GM12878 (cell line): ENCODE data around the gene STAT4. TPM values are rescaled to one million over a fixed set of nuclear protein-coding genes. Genes with fewer than 3 reads are reported as not detected.

Experiments used
- ATAC-seq: fragments of 200-7000 bp; cut with Tn5 transposase; 3 replicates; pipeline ENCODE4 v1.9.1; 2020; ENCODE audit warnings: mild to moderate bottlenecking, moderate library complexity
- BruUV-seq: library from RNA; stranded (reverse); fragments of 400-500 nt; replicated peaks from 2 replicates; lab custom pipeline; 2021; lab: Mats Ljungman, UMichigan
- CTCF ChIA-PET: fragments of 300-600 bp; sonication (Branson Sonifier 250); formaldehyde crosslinking; extraction: SDS; loops from one replicate; lab custom pipeline; 2021; ENCODE audit warnings: inconsistent platforms; lab: Yijun Ruan, JAX
- POLR2A ChIA-PET: fragments of 350-600 bp; formaldehyde crosslinking; extraction: SDS; loops from one replicate; lab custom pipeline; 2021; ENCODE audit warnings: inconsistent platforms; lab: Charles Lee
- RAD21 ChIA-PET: fragments of 300-600 bp; sonication (Branson Sonifier 250); formaldehyde crosslinking; loops from one replicate; lab custom pipeline; 2023; ENCODE audit warnings: antibody characterized with exemption; ENCODE audit not compliant: unreplicated experiment; lab: Charles Lee
- SMC1A ChIA-PET: fragments of 300-600 bp; sonication (Branson Sonifier 250); formaldehyde crosslinking; loops from one replicate; lab custom pipeline; 2023; ENCODE audit not compliant: unreplicated experiment, uncharacterized antibody; lab: Charles Lee
- DNase-seq: peaks from one replicate; pipeline ENCODE4 v3.0.0-alpha.2; 2011; ENCODE audit warnings: low read depth, low spot score
- FAIRE-seq: peaks from 3 replicates; lab custom pipeline; 2011; peaks lifted over from hg19 to GRCh38; lab: Jason Lieb, UNC
- H2AFZ ChIP-seq: 2 replicates; pipeline ENCODE4 v1.6.0; 2011; ENCODE audit warnings: low read depth, low read length, control low read depth; ENCODE audit not compliant: control insufficient read depth
- H3K27ac ChIP-seq: 2 replicates; pipeline ENCODE4 v1.5.1; 2011; ENCODE audit warnings: control low read depth; ENCODE audit not compliant: control insufficient read depth, insufficient read depth
- H3K27me3 ChIP-seq, 2 experiments: replicated peaks in 1 of 2; 2 replicates each; pipeline versions ENCODE4 v1.6.0 to v1.6.1; 2011; ENCODE audit warnings: low read length in 1 of 2; ENCODE audit not compliant: control insufficient read depth in 2 of 2, insufficient read depth in 2 of 2
- H3K36me3 ChIP-seq, 2 experiments: 2 replicates each; pipeline ENCODE4 v1.5.1; 2011; ENCODE audit warnings: low read length in 1 of 2; ENCODE audit not compliant: control insufficient read depth in 2 of 2, insufficient read depth in 2 of 2
- H3K4me1 ChIP-seq: 2 replicates; pipeline ENCODE4 v1.6.1; 2011; ENCODE audit warnings: mild to moderate bottlenecking, low read length, moderate library complexity, mixed read lengths; ENCODE audit not compliant: control insufficient read depth, insufficient read depth
- H3K4me2 ChIP-seq: 2 replicates; pipeline ENCODE4 v1.6.0; 2011; ENCODE audit warnings: control low read depth; ENCODE audit not compliant: control insufficient read depth, insufficient read depth
- H3K4me3 ChIP-seq: fragments of 200-600 bp; sonication (generic); 2 replicates; pipeline ENCODE4 v1.5.1; 2016
- H3K79me2 ChIP-seq: 2 replicates; pipeline ENCODE4 v1.6.0; 2011; ENCODE audit warnings: low read length; ENCODE audit not compliant: control insufficient read depth, insufficient read depth
- H3K9ac ChIP-seq: 2 replicates; pipeline ENCODE4 v1.8.0; 2011; ENCODE audit warnings: low read length, control low read depth, mixed read lengths; ENCODE audit not compliant: control insufficient read depth, insufficient read depth
- H3K9me3 ChIP-seq: replicated peaks from 3 replicates; pipeline ENCODE4 v1.5.1; 2011; ENCODE audit warnings: mild to moderate bottlenecking, low read length; ENCODE audit not compliant: control insufficient read depth, insufficient read depth
- H4K20me1 ChIP-seq: 2 replicates; pipeline ENCODE4 v1.6.0; 2011; ENCODE audit not compliant: control insufficient read depth, insufficient read depth
- CEBPB ChIP-seq, 2 experiments: fragments of 150-350 bp in 1 of 2; IDR thresholded peaks; 2 replicates each; pipeline ENCODE4 v1.6.1; 2012 to 2014; ENCODE audit warnings: low read depth in 2 of 2, low read length in 2 of 2, borderline replicate concordance in 1 of 2, inconsistent platforms in 1 of 2
- POLR2AphosphoS5 ChIP-seq: IDR thresholded peaks from 2 replicates; pipeline ENCODE4 v1.6.1; 2011; ENCODE audit warnings: mild to moderate bottlenecking, low read length, inconsistent platforms
- WGBS: methylation state at CpG from one replicate; pipeline ENCODE4 v1.1.6; 2016; ENCODE audit warnings: low lambda C conversion rate; ENCODE audit not compliant: insufficient replicate concordance, insufficient coverage; ENCODE audit errors: missing lambda C conversion rate; 5-methylcytosine and 5-hydroxymethylcytosine counted together
- in situ Hi-C: fragments of 300-500 bp; cut with MboI; formaldehyde crosslinking; loops from 9 replicates; pipeline ENCODE4 v1.14.3; 2018; ENCODE audit warnings: mixed read lengths
- intact Hi-C: fragments of 100-400 bp; cut with micrococcal nuclease; formaldehyde crosslinking; loops from one replicate; pipeline ENCODE4 v1.14.2; 2022; ENCODE audit not compliant: unreplicated experiment
- polyA plus RNA-seq, 11 experiments: library from polyadenylated mRNA; depleted of rRNA in 4 of 11; unstranded in 6 of 11; stranded (reverse) in 5 of 11; fragments of >200 nt; fragmentation: Nextera tagmentation in 4 of 11; fragmentation: Illumina TruSeq in 1 of 11; extraction: Ambion mirVana in 4 of 11; extraction: Trizol in 1 of 11; gene quantifications; 1 replicate in 1 of 11; 2 replicates in 10 of 11; pipeline versions ENCODE4 v1.2.1 to v1.2.3, GENCODE V29; 2011 to 2016; ENCODE audit warnings: inconsistent platforms in 2 of 11, missing spikeins in 2 of 11, low read depth in 1 of 11
- total RNA-seq, 4 experiments: library from RNA; depleted of rRNA in 3 of 4; stranded (reverse); fragments of >200 nt in 3 of 4; fragmentation: Illumina TruSeq in 1 of 4; extraction: Trizol in 1 of 4; gene quantifications; 2 replicates each; pipeline versions ENCODE4 v1.2.1 to v1.2.3, GENCODE V29; 2013 to 2021
- TF ChIP-seq, protein P1 (sequence below): fragments of 450-650 bp; formaldehyde crosslinking; IDR thresholded peaks from 2 replicates; pipeline ENCODE4 v1.5.0; 2022; ENCODE audit warnings: mild to moderate bottlenecking, missing genetic modification characterization
- TF ChIP-seq, protein P2 (sequence below): fragments of 150-350 bp; IDR thresholded peaks from 2 replicates; pipeline ENCODE4 v1.6.1; 2014; ENCODE audit warnings: mild to moderate bottlenecking, low read depth, low read length

Gene STAT4
- total and polyA plus RNA-seq, 10 of the 15 experiments (the other 5 are each of a cell fraction or from before 2014, with no cell fraction given) = 3.1 to 9.3 (median 7.1) TPM

DNA sequence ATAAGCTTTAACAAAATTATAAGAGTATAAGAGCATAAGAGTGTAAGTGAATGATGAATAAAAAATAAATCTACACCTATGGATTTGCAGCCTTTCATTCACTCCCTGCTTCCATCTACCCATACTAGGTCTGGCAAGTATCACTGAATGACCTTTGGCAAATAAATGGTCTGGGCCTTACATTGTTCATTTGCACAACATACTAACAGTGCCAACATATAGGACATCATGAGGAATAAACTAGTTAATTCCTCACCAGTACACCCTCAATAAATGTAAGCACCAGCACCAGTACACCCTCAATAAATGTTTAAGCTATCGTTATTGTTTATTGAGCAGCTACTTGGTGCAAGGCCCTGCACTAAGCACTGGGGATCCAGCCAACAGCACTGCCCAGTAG lies 163.7 kb downstream of the STAT4 start:
- in situ Hi-C loops = no loop called here
- SMC1A ChIA-PET = interaction anchor here (0.8 to 1.2 kb wide), 5 partner anchors 12 to 32 kb away, joined by 3 to 6 read pairs (median 3); no protein-coding TSS in a partner anchor
- FAIRE-seq = no peak

More for the DNA sequence above, 163.7 kb downstream of the STAT4 start:
- Histone ChIP-seq H3K4me3 (no peak overlapping the region), H3K4me2 (no peak overlapping the region), H3K36me3 (peaks cover 42 to 84% of the 10 kb centered on the region in 2 experiments), H3K79me2 (peaks cover 1% of the 10 kb centered on the region), H3K9ac (no peak overlapping the region), H3K9me3 (no peaks in the 10 kb centered on the region), H2AFZ (no peak overlapping the region), H3K27me3 (no peaks in the 10 kb centered on the region), H3K27ac (no peak overlapping the region), H4K20me1 (peaks cover 9% of the 10 kb centered on the region), H3K4me1 (no peaks in the 10 kb centered on the region)
- intact Hi-C loops = no loop called here
- TF ChIP-seq, protein P1, sequence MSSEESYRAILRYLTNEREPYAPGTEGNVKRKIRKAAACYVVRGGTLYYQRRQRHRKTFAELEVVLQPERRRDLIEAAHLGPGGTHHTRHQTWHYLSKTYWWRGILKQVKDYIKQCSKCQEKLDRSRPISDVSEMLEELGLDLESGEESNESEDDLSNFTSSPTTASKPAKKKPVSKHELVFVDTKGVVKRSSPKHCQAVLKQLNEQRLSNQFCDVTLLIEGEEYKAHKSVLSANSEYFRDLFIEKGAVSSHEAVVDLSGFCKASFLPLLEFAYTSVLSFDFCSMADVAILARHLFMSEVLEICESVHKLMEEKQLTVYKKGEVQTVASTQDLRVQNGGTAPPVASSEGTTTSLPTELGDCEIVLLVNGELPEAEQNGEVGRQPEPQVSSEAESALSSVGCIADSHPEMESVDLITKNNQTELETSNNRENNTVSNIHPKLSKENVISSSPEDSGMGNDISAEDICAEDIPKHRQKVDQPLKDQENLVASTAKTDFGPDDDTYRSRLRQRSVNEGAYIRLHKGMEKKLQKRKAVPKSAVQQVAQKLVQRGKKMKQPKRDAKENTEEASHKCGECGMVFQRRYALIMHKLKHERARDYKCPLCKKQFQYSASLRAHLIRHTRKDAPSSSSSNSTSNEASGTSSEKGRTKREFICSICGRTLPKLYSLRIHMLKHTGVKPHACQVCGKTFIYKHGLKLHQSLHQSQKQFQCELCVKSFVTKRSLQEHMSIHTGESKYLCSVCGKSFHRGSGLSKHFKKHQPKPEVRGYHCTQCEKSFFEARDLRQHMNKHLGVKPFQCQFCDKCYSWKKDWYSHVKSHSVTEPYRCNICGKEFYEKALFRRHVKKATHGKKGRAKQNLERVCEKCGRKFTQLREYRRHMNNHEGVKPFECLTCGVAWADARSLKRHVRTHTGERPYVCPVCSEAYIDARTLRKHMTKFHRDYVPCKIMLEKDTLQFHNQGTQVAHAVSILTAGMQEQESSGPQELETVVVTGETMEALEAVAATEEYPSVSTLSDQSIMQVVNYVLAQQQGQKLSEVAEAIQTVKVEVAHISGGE (CRISPR knock-in tag) = no peak
- TF ChIP-seq, protein P2, sequence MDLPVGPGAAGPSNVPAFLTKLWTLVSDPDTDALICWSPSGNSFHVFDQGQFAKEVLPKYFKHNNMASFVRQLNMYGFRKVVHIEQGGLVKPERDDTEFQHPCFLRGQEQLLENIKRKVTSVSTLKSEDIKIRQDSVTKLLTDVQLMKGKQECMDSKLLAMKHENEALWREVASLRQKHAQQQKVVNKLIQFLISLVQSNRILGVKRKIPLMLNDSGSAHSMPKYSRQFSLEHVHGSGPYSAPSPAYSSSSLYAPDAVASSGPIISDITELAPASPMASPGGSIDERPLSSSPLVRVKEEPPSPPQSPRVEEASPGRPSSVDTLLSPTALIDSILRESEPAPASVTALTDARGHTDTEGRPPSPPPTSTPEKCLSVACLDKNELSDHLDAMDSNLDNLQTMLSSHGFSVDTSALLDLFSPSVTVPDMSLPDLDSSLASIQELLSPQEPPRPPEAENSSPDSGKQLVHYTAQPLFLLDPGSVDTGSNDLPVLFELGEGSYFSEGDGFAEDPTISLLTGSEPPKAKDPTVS = no peak
- TF ChIP-seq CEBPB (IDR thresholded peaks at IDR 0.05; ENCODE audit: borderline replicate concordance in 1 of 2, low read depth in 2 of 2, low read length in 2 of 2) (no peak), POLR2AphosphoS5 (peak; percentile 9; the same call in 1 of the 2 replicates)
- WGBS = 100% methylated on average over 1 of the region's 1 CpG
- RAD21 ChIA-PET = no interaction called here
- CTCF ChIA-PET = interaction anchor here (0.5 to 1.3 kb wide), 4 partner anchors 13 to 514 kb away, joined by 3 to 7 read pairs (median 4); no protein-coding TSS in a partner anchor
- POLR2A ChIA-PET = interaction anchor here (1.0 to 1.3 kb wide), 2 partner anchors 8 to 15 kb away, joined by 3 to 4 read pairs; no protein-coding TSS in a partner anchor
- DNase-seq (no peak), ATAC-seq (no peak)
- no TSS peak for BruUV-seq
